IMR-90 (cell line): ENCODE data around the gene NR2C2. TPM values are rescaled to one million over a fixed set of nuclear protein-coding genes. Genes with fewer than 3 reads are reported as not detected.
A peak's percentile ranks its signal among the peaks of the same experiment; 100 is the strongest.

Experiments used
- ATAC-seq: fragments of 200-7000 bp; cut with Tn5 transposase; 2 replicates; pipeline ENCODE4 v1.9.1; 2020; ENCODE audit warnings: low read depth, mild to moderate bottlenecking, moderate library complexity
- BruUV-seq: library from RNA; stranded (reverse); fragments of 400-500 nt; replicated peaks from 2 replicates; lab custom pipeline; 2021; lab: Mats Ljungman, UMichigan
- CTCF ChIA-PET: fragments of 300-600 bp; formaldehyde crosslinking; extraction: SDS; loops from one replicate; lab custom pipeline; 2021; ENCODE audit warnings: antibody characterized with exemption; lab: Yijun Ruan, JAX
- POLR2A ChIA-PET: fragments of 300-600 bp; sonication (Branson Sonifier 250); formaldehyde crosslinking; loops from one replicate; lab custom pipeline; 2022; ENCODE audit warnings: antibody characterized with exemption; ENCODE audit not compliant: unreplicated experiment; lab: Charles Lee
- DNase-seq: peaks from one replicate; pipeline ENCODE4 v3.0.0; 2013
- H2AFZ ChIP-seq: replicated peaks from 2 replicates; pipeline ENCODE3; 2013; ENCODE audit warnings: low read length, mild to moderate bottlenecking; ENCODE audit not compliant: poor library complexity
- H2AK5ac ChIP-seq: 2 replicates; pipeline ENCODE4 v1.6.1; 2013; ENCODE audit warnings: low read depth, low read length, inconsistent platforms
- H2AK9ac ChIP-seq: replicated peaks from 2 replicates; pipeline ENCODE3; 2013; ENCODE audit warnings: mild to moderate bottlenecking, low read depth, low read length, moderate library complexity; ENCODE audit not compliant: poor library complexity
- H2BK120ac ChIP-seq: 2 replicates; pipeline ENCODE4 v1.6.1; 2013; ENCODE audit warnings: low read depth, low read length, inconsistent platforms
- H2BK15ac ChIP-seq: 3 replicates; pipeline ENCODE4 v1.6.1; 2013; ENCODE audit warnings: low read depth, low read length, inconsistent platforms
- H2BK20ac ChIP-seq: 2 replicates; pipeline ENCODE4 v1.6.1; 2013; ENCODE audit warnings: low read depth, mild to moderate bottlenecking, inconsistent platforms, low read length, moderate library complexity
- H2BK5ac ChIP-seq: 2 replicates; pipeline ENCODE4 v1.6.1; 2013; ENCODE audit warnings: mild to moderate bottlenecking, low read depth, low read length, inconsistent platforms; ENCODE audit not compliant: poor library complexity, severe bottlenecking
- H3K14ac ChIP-seq: replicated peaks from 2 replicates; pipeline ENCODE4 v1.6.1; 2013; ENCODE audit warnings: low read depth, low read length, inconsistent platforms
- H3K18ac ChIP-seq: 2 replicates; pipeline ENCODE4 v1.6.1; 2013; ENCODE audit warnings: low read depth, low read length, control low read depth
- H3K23ac ChIP-seq: 2 replicates; pipeline ENCODE4 v1.6.1; 2013; ENCODE audit warnings: low read depth, low read length, inconsistent platforms
- H3K27ac ChIP-seq: 2 replicates; pipeline ENCODE4 v1.5.1; 2013; ENCODE audit warnings: mild to moderate bottlenecking, control low read depth, low read length; ENCODE audit not compliant: insufficient read depth
- H3K27me3 ChIP-seq: 2 replicates; pipeline ENCODE4 v1.6.1; 2013; ENCODE audit warnings: low read length; ENCODE audit not compliant: control insufficient read depth, insufficient read depth
- H3K36me3 ChIP-seq: 2 replicates; pipeline ENCODE4 v1.6.1; 2013; ENCODE audit warnings: low read length, mixed read lengths; ENCODE audit not compliant: control insufficient read depth, insufficient read depth
- H3K4ac ChIP-seq: 2 replicates; pipeline ENCODE4 v1.6.1; 2013; ENCODE audit warnings: low read depth, low read length, inconsistent platforms
- H3K4me1 ChIP-seq: 2 replicates; pipeline ENCODE4 v1.6.1; 2013; ENCODE audit warnings: low read length, mixed read lengths; ENCODE audit not compliant: control insufficient read depth, insufficient read depth
- H3K4me2 ChIP-seq: 2 replicates; pipeline ENCODE4 v1.6.1; 2013; ENCODE audit warnings: low read depth, mild to moderate bottlenecking, control low read depth, low read length, moderate library complexity
- H3K4me3 ChIP-seq: 2 replicates; pipeline ENCODE4 v1.5.1; 2013; ENCODE audit warnings: low read depth, mild to moderate bottlenecking, control low read depth, low read length, moderate library complexity; ENCODE audit not compliant: insufficient read depth
- H3K56ac ChIP-seq: 2 replicates; pipeline ENCODE4 v1.6.1; 2013; ENCODE audit warnings: low read length, inconsistent platforms; ENCODE audit not compliant: insufficient read depth; ENCODE audit errors: extremely low read depth
- H3K79me1 ChIP-seq, 2 experiments: 2 replicates each; pipeline ENCODE4 v1.6.1; 2013; ENCODE audit warnings: low read length in 2 of 2, inconsistent platforms in 1 of 2, low read depth in 1 of 2
- H3K9ac ChIP-seq: 2 replicates; pipeline ENCODE4 v1.6.1; 2013; ENCODE audit warnings: low read depth, low read length, control low read depth
- H3K9me1 ChIP-seq: 2 replicates; pipeline ENCODE4 v1.6.1; 2013; ENCODE audit warnings: low read length, inconsistent platforms; ENCODE audit not compliant: insufficient read depth
- H3K9me3 ChIP-seq: 2 replicates; pipeline ENCODE4 v1.6.1; 2013; ENCODE audit warnings: low read length; ENCODE audit not compliant: control insufficient read depth, insufficient read depth
- H4K20me1 ChIP-seq: 2 replicates; pipeline ENCODE4 v1.6.1; 2013; ENCODE audit warnings: low read length, inconsistent platforms; ENCODE audit not compliant: insufficient read depth
- H4K5ac ChIP-seq: 2 replicates; pipeline ENCODE4 v1.6.1; 2013; ENCODE audit warnings: mild to moderate bottlenecking, low read depth, low read length, control low read depth
- H4K8ac ChIP-seq, 2 experiments: 2 replicates each; pipeline ENCODE4 v1.6.1; 2013; ENCODE audit warnings: low read depth in 2 of 2, low read length in 2 of 2, control low read depth in 1 of 2, inconsistent platforms in 1 of 2
- H4K91ac ChIP-seq: 2 replicates; pipeline ENCODE4 v1.6.1; 2013; ENCODE audit warnings: low read depth, low read length, inconsistent platforms; ENCODE audit not compliant: insufficient read depth
- BHLHE40 ChIP-seq: fragments of 150-350 bp; IDR thresholded peaks from 2 replicates; pipeline ENCODE4 v1.6.1; 2016; ENCODE audit warnings: mild to moderate bottlenecking, low read depth, low read length
- CEBPB ChIP-seq: IDR thresholded peaks from 2 replicates; pipeline ENCODE4 v1.6.1; 2012; ENCODE audit warnings: low read depth, low read length, improper control_type of control experiment
- CHD1 ChIP-seq: IDR thresholded peaks from 2 replicates; pipeline ENCODE4 v1.6.1; 2012; ENCODE audit warnings: low read depth, low read length, improper control_type of control experiment
- FOS ChIP-seq: fragments of 150-350 bp; IDR thresholded peaks from 2 replicates; pipeline ENCODE4 v1.6.1; 2016; ENCODE audit warnings: low read depth, low read length
- MAFK ChIP-seq: IDR thresholded peaks from 2 replicates; pipeline ENCODE4 v1.6.1; 2012; ENCODE audit warnings: low read depth, low read length, improper control_type of control experiment
- MAZ ChIP-seq: IDR thresholded peaks from 2 replicates; pipeline ENCODE4 v1.6.1; 2012; ENCODE audit warnings: low read depth, mild to moderate bottlenecking, low read length, improper control_type of control experiment, moderate library complexity, borderline replicate concordance
- MXI1 ChIP-seq: IDR thresholded peaks from 2 replicates; pipeline ENCODE4 v1.6.1; 2012; ENCODE audit warnings: low read depth, mild to moderate bottlenecking, low read length, moderate library complexity, borderline replicate concordance
- NFE2L2 ChIP-seq: fragments of 150-350 bp; IDR thresholded peaks from 2 replicates; pipeline ENCODE4 v1.6.1; 2016; ENCODE audit warnings: low read depth, mild to moderate bottlenecking, low read length
- POLR2A ChIP-seq: IDR thresholded peaks from 2 replicates; pipeline ENCODE4 v1.6.1; 2012; ENCODE audit warnings: mild to moderate bottlenecking, low read depth, low read length
- RAD21 ChIP-seq: IDR thresholded peaks from 2 replicates; pipeline ENCODE4 v1.6.1; 2012; ENCODE audit warnings: low read length, improper control_type of control experiment
- RCOR1 ChIP-seq: IDR thresholded peaks from 2 replicates; pipeline ENCODE4 v1.6.1; 2012; ENCODE audit warnings: mild to moderate bottlenecking, low read length, improper control_type of control experiment; ENCODE audit not compliant: insufficient replicate concordance
- RFX5 ChIP-seq: IDR thresholded peaks from 2 replicates; pipeline ENCODE4 v1.8.0; 2012; ENCODE audit warnings: low read depth, mild to moderate bottlenecking, low read length, moderate library complexity
- WGBS, 2 experiments: methylation state at CpG; one replicate each; pipeline versions ENCODE4 v1.1.5 to v1.1.7; 2013; ENCODE audit warnings: missing lambda C conversion rate in 2 of 2; ENCODE audit not compliant: insufficient read length in 1 of 2; ENCODE audit errors: extremely low coverage in 2 of 2; 5-methylcytosine and 5-hydroxymethylcytosine counted together
- dilution Hi-C: fragments of 300-500 bp; cut with HindIII; formaldehyde crosslinking; loops from one replicate; pipeline ENCODE4 v1.14.3; 2018; ENCODE audit warnings: low sequenced_read_pairs; ENCODE audit not compliant: unreplicated experiment
- in situ Hi-C: fragments of 300-500 bp; cut with MboI; formaldehyde crosslinking; loops from 3 replicates; pipeline ENCODE4 v1.14.3; 2019; ENCODE audit warnings: low sequenced_read_pairs, inconsistent platforms, mixed read lengths
- intact Hi-C: fragments of 100-400 bp; cut with micrococcal nuclease; formaldehyde crosslinking; loops from 2 replicates; pipeline ENCODE4 v1.10.0; 2022
- polyA plus RNA-seq, 3 experiments: library from polyadenylated mRNA; depleted of rRNA; stranded (reverse); fragments of >200 nt; gene quantifications; 2 replicates each; pipeline ENCODE4 v1.2.3, GENCODE V29; 2012; ENCODE audit warnings: low replicate concordance in 1 of 3
- total RNA-seq: library from RNA; depleted of rRNA; stranded (reverse); fragments of >200 nt; gene quantifications from 2 replicates; pipeline ENCODE4 v1.2.3, GENCODE V29; 2012
- TF ChIP-seq, protein P1 (sequence below): fragments of 150-350 bp; IDR thresholded peaks from 2 replicates; pipeline ENCODE4 v1.6.1; 2017; ENCODE audit warnings: mild to moderate bottlenecking, antibody characterized with exemption, low read length, low read depth
- TF ChIP-seq, protein P2 (sequence below): conservative IDR thresholded peaks from 2 replicates; pipeline ENCODE4 v1.5.1; 2012; ENCODE audit warnings: mild to moderate bottlenecking, low read depth, low read length, improper control_type of control experiment

Gene NR2C2
- total and polyA plus RNA-seq, 2 of the 4 experiments (the other 2 are of a cell fraction): 10.4 to 13.8 TPM

DNA sequence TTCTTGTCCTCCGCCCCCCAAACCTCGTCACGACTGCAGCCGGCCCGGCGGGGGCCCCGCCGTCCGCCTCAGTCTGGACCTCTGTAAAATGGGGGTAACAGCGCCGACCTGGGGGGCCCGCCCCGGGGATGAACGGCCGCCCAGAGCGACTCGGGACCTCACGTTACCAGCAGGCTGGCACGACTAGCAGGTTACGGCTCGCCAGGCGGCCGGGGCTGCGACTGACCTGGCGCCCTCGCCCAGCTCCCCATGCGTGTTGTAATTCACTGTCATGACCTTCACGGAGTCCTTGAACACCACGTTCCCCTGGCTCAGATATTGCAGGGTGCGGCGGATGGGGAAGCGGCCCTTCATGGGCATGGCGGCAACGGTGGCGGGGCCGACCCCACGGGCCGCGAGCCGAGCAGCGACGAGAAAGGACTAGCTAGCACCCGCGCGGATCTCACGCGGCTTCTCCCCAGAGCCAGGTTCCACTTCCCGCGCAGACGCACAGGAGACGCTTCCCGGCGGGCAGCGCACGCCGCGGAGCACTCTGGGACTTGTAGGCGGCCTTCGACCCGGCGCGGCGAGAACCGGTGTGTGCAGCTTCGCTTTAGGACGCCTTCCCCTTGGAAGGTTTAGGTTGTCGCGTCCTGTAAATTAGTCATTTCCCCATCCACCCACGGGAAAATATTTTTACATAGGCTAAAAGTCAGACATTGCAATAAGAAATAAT, 117.6 kb downstream of the NR2C2 start, which contains the start of gene MRPS25:
MRPS25 (minus strand) TSS at position 481 of the 715 bp plus-strand sequence; CDS start at position 360, 121 bp downstream.
- Histone ChIP-seq H3K4ac (peak within 1 kb of the TSS; percentile 93), H3K18ac (peak within 1 kb of the TSS; percentile 52; the same call in 1 of the 2 replicates), H4K91ac (peak within 1 kb of the TSS; percentile 81; the same call in 1 of the 2 replicates), H2BK120ac (0 out of 2 replicates have a peak within 1 kb of the TSS, but pooled peaks have one; percentile 24), H2AK9ac (peak within 1 kb of the TSS; percentile 94), H2BK15ac (no peak within 1 kb of the TSS), H3K27ac (peak within 1 kb of the TSS; percentile 92), H3K23ac (peak within 1 kb of the TSS; percentile 93), H2AK5ac (peak within 1 kb of the TSS; percentile 95), H3K4me3 (peak within 1 kb of the TSS; percentile 93), H2BK5ac (peak within 1 kb of the TSS; percentile 75), H3K4me2 (peak within 1 kb of the TSS; percentile 83), H4K8ac (peak within 1 kb of the TSS; percentile 84 to 92), H3K9me3 (no peaks in the 10 kb centered on the region), H2BK20ac (0 out of 2 replicates have a peak within 1 kb of the TSS, but pooled peaks have one; percentile 1), H4K20me1 (peaks cover 8% of the 10 kb centered on the region), H3K9me1 (0 out of 2 replicates have a peak, but pooled peaks cover 4% of the 10 kb centered on the region), H4K5ac (peak within 1 kb of the TSS; percentile 77), H3K56ac (peak within 1 kb of the TSS; percentile 77; the same call in 1 of the 2 replicates), H3K36me3 (0 out of 2 replicates have a peak, but pooled peaks cover 1% of the 10 kb centered on the region), H3K14ac (peak within 1 kb of the TSS; percentile 97), H3K27me3 (no peaks in the 10 kb centered on the region), H3K79me1 (peaks cover 16 to 22% of the 10 kb centered on the region in 2 experiments), H3K9ac (peak within 1 kb of the TSS; percentile 96), H3K4me1 (peaks cover 9% of the 10 kb centered on the region), H2AFZ (peak within 1 kb of the TSS; percentile 99)
- BruUV-seq: no TSS peak
- in situ Hi-C loops: no loop called here
- CTCF ChIA-PET: interaction anchor here (0.6 to 1.0 kb wide), 2 partner anchors 144 to 779 kb away, joined by 3 read pairs; no protein-coding TSS in a partner anchor
- POLR2A ChIA-PET: interaction anchor here (1.0 kb wide), 1 partner anchor 89 kb away, joined by 3 read pairs; no protein-coding TSS in a partner anchor
- intact Hi-C loops: no loop called here
- dilution Hi-C loops: no loop called here
- WGBS, 2 experiments: 1% methylated on average over 14 of the region's 69 CpGs; no CpG with 5 or more reads in 1 of the 2 experiments
- ATAC-seq (peak; percentile 97), DNase-seq (peak; percentile 92)
- no peak for TF ChIP-seq BHLHE40
- TF ChIP-seq, protein P1, sequence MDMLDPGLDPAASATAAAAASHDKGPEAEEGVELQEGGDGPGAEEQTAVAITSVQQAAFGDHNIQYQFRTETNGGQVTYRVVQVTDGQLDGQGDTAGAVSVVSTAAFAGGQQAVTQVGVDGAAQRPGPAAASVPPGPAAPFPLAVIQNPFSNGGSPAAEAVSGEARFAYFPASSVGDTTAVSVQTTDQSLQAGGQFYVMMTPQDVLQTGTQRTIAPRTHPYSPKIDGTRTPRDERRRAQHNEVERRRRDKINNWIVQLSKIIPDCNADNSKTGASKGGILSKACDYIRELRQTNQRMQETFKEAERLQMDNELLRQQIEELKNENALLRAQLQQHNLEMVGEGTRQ: 0 out of 2 replicates have a peak, but pooled peaks have one; percentile 15
- TF ChIP-seq FOS: no peak
- TF ChIP-seq, protein P2, sequence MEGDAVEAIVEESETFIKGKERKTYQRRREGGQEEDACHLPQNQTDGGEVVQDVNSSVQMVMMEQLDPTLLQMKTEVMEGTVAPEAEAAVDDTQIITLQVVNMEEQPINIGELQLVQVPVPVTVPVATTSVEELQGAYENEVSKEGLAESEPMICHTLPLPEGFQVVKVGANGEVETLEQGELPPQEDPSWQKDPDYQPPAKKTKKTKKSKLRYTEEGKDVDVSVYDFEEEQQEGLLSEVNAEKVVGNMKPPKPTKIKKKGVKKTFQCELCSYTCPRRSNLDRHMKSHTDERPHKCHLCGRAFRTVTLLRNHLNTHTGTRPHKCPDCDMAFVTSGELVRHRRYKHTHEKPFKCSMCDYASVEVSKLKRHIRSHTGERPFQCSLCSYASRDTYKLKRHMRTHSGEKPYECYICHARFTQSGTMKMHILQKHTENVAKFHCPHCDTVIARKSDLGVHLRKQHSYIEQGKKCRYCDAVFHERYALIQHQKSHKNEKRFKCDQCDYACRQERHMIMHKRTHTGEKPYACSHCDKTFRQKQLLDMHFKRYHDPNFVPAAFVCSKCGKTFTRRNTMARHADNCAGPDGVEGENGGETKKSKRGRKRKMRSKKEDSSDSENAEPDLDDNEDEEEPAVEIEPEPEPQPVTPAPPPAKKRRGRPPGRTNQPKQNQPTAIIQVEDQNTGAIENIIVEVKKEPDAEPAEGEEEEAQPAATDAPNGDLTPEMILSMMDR: no peak
- peak; percentile 81 for TF ChIP-seq MXI1
- no peak for TF ChIP-seq CEBPB
- TF ChIP-seq RAD21: no peak
- peak; percentile 78 for TF ChIP-seq POLR2A
- TF ChIP-seq NFE2L2: no peak
- TF ChIP-seq MAFK: no peak
- TF ChIP-seq RCOR1: no peak
- TF ChIP-seq RFX5: no peak
- TF ChIP-seq MAZ: no peak
- no peak for TF ChIP-seq CHD1
